SK-N-SH (cell line): ENCODE data around the gene SHISA4. TPM values are rescaled to one million over a fixed set of nuclear protein-coding genes. Genes with fewer than 3 reads are reported as not detected.

Source experiments
- CTCF ChIA-PET: fragments of 300-600, 350-600 bp; formaldehyde crosslinking; extraction: SDS; loops from one replicate; lab custom pipeline; 2021; lab: Yijun Ruan, JAX
- POLR2A ChIA-PET: fragments of 350-600 bp; sonication (Branson Sonifier 250); formaldehyde crosslinking; extraction: SDS; loops from one replicate; lab custom pipeline; 2020; ENCODE audit warnings: antibody characterized with exemption, inconsistent platforms; lab: Yijun Ruan, JAX
- DNase-seq: peaks from one replicate; pipeline ENCODE4 v3.0.0; 2012
- H2AFZ ChIP-seq: fragments of 200-600 bp; sonication (generic); 2 replicates; pipeline ENCODE4 v1.8.1; 2016; ENCODE audit warnings: antibody characterized with exemption, mild to moderate bottlenecking, low read depth
- H3F3A ChIP-seq: fragments of 200-600 bp; sonication (generic); replicated peaks from 2 replicates; pipeline ENCODE3; 2016; ENCODE audit warnings: antibody characterized with exemption, mild to moderate bottlenecking; ENCODE audit not compliant: insufficient read depth
- H3K27ac ChIP-seq, 2 experiments: fragments of 200-500 bp in 1 of 2; fragments of 200-600 bp in 1 of 2; sonication (Bioruptor generic) in 1 of 2; sonication (generic), shearing (Covaris generic) in 1 of 2; 2 replicates each; pipeline versions ENCODE4 v1.5.1 to v1.6.1; 2014 to 2016; ENCODE audit warnings: low read depth in 2 of 2, inconsistent platforms in 1 of 2, low read length in 1 of 2, mild to moderate bottlenecking in 1 of 2, mixed read lengths in 1 of 2
- H3K27me3 ChIP-seq: fragments of 200-600 bp; sonication (generic), shearing (Covaris generic); 2 replicates; pipeline ENCODE4 v1.6.1; 2016; ENCODE audit warnings: mixed run types; ENCODE audit not compliant: insufficient read depth
- H3K36me3 ChIP-seq, 2 experiments: fragments of 200-500 bp in 1 of 2; fragments of 200-600 bp in 1 of 2; sonication (Bioruptor generic) in 1 of 2; sonication (generic) in 1 of 2; replicated peaks in 1 of 2; 2 replicates each; pipeline versions ENCODE3 to v1.5.1; 2014 to 2016; ENCODE audit warnings: low read length in 1 of 2, mild to moderate bottlenecking in 1 of 2; ENCODE audit not compliant: insufficient read depth in 2 of 2, control insufficient read depth in 1 of 2
- H3K4me1 ChIP-seq, 2 experiments: fragments of 200-500 bp in 1 of 2; fragments of 200-600 bp in 1 of 2; sonication (Bioruptor generic) in 1 of 2; sonication (generic), shearing (Covaris generic) in 1 of 2; 2 replicates each; pipeline versions ENCODE4 v1.5.1 to v1.6.1; 2014 to 2016; ENCODE audit warnings: low read depth in 1 of 2, low read length in 1 of 2, mixed run types in 1 of 2; ENCODE audit not compliant: insufficient read depth in 2 of 2, control insufficient read depth in 1 of 2
- H3K4me2 ChIP-seq: fragments of 200-600 bp; sonication (generic), shearing (Covaris generic); 2 replicates; pipeline ENCODE4 v1.6.1; 2017; ENCODE audit warnings: mixed run types
- H3K4me3 ChIP-seq, 2 experiments: fragments of 200-500 bp in 1 of 2; fragments of 200-600 bp in 1 of 2; sonication (Bioruptor generic) in 1 of 2; sonication (generic), shearing (Covaris generic) in 1 of 2; 2 replicates each; pipeline versions ENCODE4 v1.5.1 to v1.8.1; 2014 to 2016; ENCODE audit warnings: low read depth in 2 of 2, inconsistent platforms in 1 of 2, low read length in 1 of 2, mild to moderate bottlenecking in 1 of 2, mixed read lengths in 1 of 2, moderate library complexity in 1 of 2
- H3K79me2 ChIP-seq: fragments of 200-600 bp; sonication (generic); 2 replicates; pipeline ENCODE4 v1.8.1; 2017; ENCODE audit warnings: mild to moderate bottlenecking; ENCODE audit not compliant: insufficient read depth
- H3K9ac ChIP-seq: fragments of 200-600 bp; sonication (generic); 2 replicates; pipeline ENCODE4 v1.6.1; 2017; ENCODE audit warnings: mixed run types
- H3K9me2 ChIP-seq: fragments of 200-600 bp; sonication (generic); 2 replicates; pipeline ENCODE4 v1.6.1; 2017; ENCODE audit warnings: mixed run types
- H3K9me3 ChIP-seq: fragments of 200-600 bp; sonication (generic); 2 replicates; pipeline ENCODE4 v1.6.1; 2017; ENCODE audit warnings: mixed run types, mild to moderate bottlenecking, moderate library complexity
- H4K20me1 ChIP-seq: fragments of 200-600 bp; sonication (generic); 2 replicates; pipeline ENCODE4 v1.6.1; 2017; ENCODE audit warnings: mild to moderate bottlenecking, mixed run types; ENCODE audit not compliant: insufficient read depth
- ELF1 ChIP-seq: IDR thresholded peaks from 2 replicates; pipeline ENCODE4 v1.4.0; 2012
- EZH2phosphoT487 ChIP-seq: fragments of 200-600 bp; sonication (generic); IDR thresholded peaks from 2 replicates; pipeline ENCODE4 v1.6.1; 2017; ENCODE audit warnings: low read depth, mixed run types, mild to moderate bottlenecking, antibody characterized with exemption, moderate library complexity, borderline replicate concordance
- FOXM1 ChIP-seq: IDR thresholded peaks from 2 replicates; pipeline ENCODE4 v1.4.0; 2012; ENCODE audit warnings: low read depth, mild to moderate bottlenecking
- GATA2 ChIP-seq: sonication (generic); formaldehyde crosslinking; IDR thresholded peaks from 2 replicates; pipeline ENCODE4 v1.5.0; 2020; ENCODE audit warnings: mild to moderate bottlenecking, missing genetic modification reagents
- JUND ChIP-seq: IDR thresholded peaks from 2 replicates; pipeline ENCODE4 v1.4.0; 2012
- MEF2A ChIP-seq: IDR thresholded peaks from 2 replicates; pipeline ENCODE4 v1.4.0; 2012; ENCODE audit warnings: low read depth, borderline replicate concordance
- MXI1 ChIP-seq: IDR thresholded peaks from 2 replicates; pipeline ENCODE4 v1.6.1; 2012; ENCODE audit warnings: mild to moderate bottlenecking, low read depth, low read length, improper control_type of control experiment
- NFIC ChIP-seq: IDR thresholded peaks from 2 replicates; pipeline ENCODE4 v1.4.0; 2012; ENCODE audit warnings: borderline replicate concordance
- NRF1 ChIP-seq: IDR thresholded peaks from 2 replicates; pipeline ENCODE4 v1.6.1; 2012; ENCODE audit warnings: low read depth, mild to moderate bottlenecking, low read length
- POLR2AphosphoS5 ChIP-seq: IDR thresholded peaks from 2 replicates; pipeline ENCODE4 v1.6.1; 2012; ENCODE audit warnings: low read depth, low read length
- RAD21 ChIP-seq: IDR thresholded peaks from 2 replicates; pipeline ENCODE4 v1.6.1; 2012; ENCODE audit warnings: mild to moderate bottlenecking, low read length
- SIN3A ChIP-seq: IDR thresholded peaks from 2 replicates; pipeline ENCODE4 v1.6.1; 2012; ENCODE audit warnings: low read depth, mild to moderate bottlenecking, low read length, moderate library complexity, borderline replicate concordance
- TAF1 ChIP-seq: IDR thresholded peaks from 2 replicates; pipeline ENCODE4 v1.6.1; 2012; ENCODE audit warnings: low read depth, mild to moderate bottlenecking, low read length, moderate library complexity, borderline replicate concordance
- YY1 ChIP-seq: IDR thresholded peaks from 2 replicates; pipeline ENCODE4 v1.4.0; 2012; ENCODE audit warnings: low read depth, mild to moderate bottlenecking
- WGBS: methylation state at CpG from one replicate; pipeline ENCODE4 v1.1.6; 2017; ENCODE audit warnings: low lambda C conversion rate; 5-methylcytosine and 5-hydroxymethylcytosine counted together
- polyA plus RNA-seq, 3 experiments: library from polyadenylated mRNA; depleted of rRNA; stranded (reverse); fragments of >200 nt; gene quantifications; 2 replicates each; pipeline ENCODE4 v1.2.3, GENCODE V29; 2012
- TF ChIP-seq, protein P1 (sequence below): fragments of 200-600 bp; sonication (generic); IDR thresholded peaks from 2 replicates; pipeline ENCODE4 v1.6.1; 2017; ENCODE audit warnings: antibody characterized with exemption, mild to moderate bottlenecking, moderate library complexity
- TF ChIP-seq, protein P2 (sequence below): fragments of 150-350 bp; IDR thresholded peaks from 2 replicates; pipeline ENCODE4 v1.6.1; 2017; ENCODE audit warnings: antibody characterized with exemption, low read length, low read depth, borderline replicate concordance
- TF ChIP-seq, protein P3 (sequence below): IDR thresholded peaks from 2 replicates; pipeline ENCODE4 v1.4.0; 2012; ENCODE audit warnings: low read depth
- TF ChIP-seq, protein P4 (sequence below): IDR thresholded peaks from 2 replicates; pipeline ENCODE4 v1.4.0; 2012; ENCODE audit warnings: low read depth, borderline replicate concordance
- TF ChIP-seq, protein P5 (sequence below): IDR thresholded peaks from 2 replicates; pipeline ENCODE4; 2012

Gene SHISA4
- polyA plus RNA-seq, 1 of the 3 experiments (the other 2 are of a cell fraction) = 42.1 TPM

DNA sequence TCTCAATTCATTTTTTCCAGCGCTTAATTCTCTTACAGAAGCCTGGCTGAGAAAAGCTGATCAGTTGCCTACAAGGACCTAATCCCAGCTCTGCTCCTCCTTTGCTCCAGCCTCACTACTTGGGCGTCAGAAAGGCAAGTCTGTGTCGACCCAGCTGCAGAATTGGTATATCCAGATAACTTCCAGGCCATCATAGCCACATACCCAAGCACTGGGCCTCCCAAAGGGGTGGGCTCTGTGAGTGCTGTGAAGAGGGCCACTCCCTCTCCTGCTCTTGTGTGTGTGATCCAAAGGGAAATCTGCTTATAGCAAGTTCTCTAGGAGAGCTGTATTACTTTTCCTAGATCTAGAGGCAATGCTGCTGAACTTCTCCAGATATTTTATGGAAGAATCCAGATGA lies 39.6 kb downstream of the SHISA4 start (continued):
- TF ChIP-seq, protein P1, sequence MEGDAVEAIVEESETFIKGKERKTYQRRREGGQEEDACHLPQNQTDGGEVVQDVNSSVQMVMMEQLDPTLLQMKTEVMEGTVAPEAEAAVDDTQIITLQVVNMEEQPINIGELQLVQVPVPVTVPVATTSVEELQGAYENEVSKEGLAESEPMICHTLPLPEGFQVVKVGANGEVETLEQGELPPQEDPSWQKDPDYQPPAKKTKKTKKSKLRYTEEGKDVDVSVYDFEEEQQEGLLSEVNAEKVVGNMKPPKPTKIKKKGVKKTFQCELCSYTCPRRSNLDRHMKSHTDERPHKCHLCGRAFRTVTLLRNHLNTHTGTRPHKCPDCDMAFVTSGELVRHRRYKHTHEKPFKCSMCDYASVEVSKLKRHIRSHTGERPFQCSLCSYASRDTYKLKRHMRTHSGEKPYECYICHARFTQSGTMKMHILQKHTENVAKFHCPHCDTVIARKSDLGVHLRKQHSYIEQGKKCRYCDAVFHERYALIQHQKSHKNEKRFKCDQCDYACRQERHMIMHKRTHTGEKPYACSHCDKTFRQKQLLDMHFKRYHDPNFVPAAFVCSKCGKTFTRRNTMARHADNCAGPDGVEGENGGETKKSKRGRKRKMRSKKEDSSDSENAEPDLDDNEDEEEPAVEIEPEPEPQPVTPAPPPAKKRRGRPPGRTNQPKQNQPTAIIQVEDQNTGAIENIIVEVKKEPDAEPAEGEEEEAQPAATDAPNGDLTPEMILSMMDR = no peak
- TF ChIP-seq FOXM1 = no peak

DNA sequence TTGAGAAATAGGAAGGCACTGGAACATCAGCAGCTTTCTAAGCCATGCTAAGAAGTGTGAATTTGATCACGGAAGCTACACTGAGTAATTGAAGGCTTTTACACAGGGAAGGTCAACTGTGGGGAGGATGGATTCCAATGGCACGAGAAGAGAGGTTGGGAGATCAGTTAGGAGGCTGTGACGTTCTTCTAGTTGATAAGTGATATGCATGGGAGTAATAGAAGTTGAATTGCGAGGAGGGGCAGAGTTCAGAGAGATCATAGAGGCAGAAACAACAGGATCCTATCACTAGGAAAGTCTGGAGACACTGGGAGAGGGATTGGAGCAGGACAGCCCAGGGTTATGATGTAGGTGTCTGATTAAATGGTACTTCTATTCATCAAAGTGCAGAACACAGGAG lies 41.4 kb downstream of the SHISA4 start:
- H3K27me3 ChIP-seq = no peaks in the 10 kb centered on the region
- DNase-seq = no peak
- H4K20me1 ChIP-seq = no peaks in the 10 kb centered on the region
- 36% methylated on average over 4 of the region's 4 CpGs for WGBS
- H3K79me2 ChIP-seq = no peaks in the 10 kb centered on the region
- no peak overlapping the region for H3K4me3 ChIP-seq
- CTCF ChIA-PET = no interaction called here
- TF ChIP-seq, protein P2, sequence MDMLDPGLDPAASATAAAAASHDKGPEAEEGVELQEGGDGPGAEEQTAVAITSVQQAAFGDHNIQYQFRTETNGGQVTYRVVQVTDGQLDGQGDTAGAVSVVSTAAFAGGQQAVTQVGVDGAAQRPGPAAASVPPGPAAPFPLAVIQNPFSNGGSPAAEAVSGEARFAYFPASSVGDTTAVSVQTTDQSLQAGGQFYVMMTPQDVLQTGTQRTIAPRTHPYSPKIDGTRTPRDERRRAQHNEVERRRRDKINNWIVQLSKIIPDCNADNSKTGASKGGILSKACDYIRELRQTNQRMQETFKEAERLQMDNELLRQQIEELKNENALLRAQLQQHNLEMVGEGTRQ = no peak
- TF ChIP-seq SIN3A (no peak), EZH2phosphoT487 (no peak), NRF1 (no peak), JUND (no peak), ELF1 (no peak), GATA2 (CRISPR knock-in tag) (no peak), MEF2A (no peak), TAF1 (no peak), POLR2AphosphoS5 (no peak), RAD21 (no peak), NFIC (no peak), YY1 (no peak), MXI1 (no peak), FOXM1 (no peak)
- TF ChIP-seq, protein P3, sequence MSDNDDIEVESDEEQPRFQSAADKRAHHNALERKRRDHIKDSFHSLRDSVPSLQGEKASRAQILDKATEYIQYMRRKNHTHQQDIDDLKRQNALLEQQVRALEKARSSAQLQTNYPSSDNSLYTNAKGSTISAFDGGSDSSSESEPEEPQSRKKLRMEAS = no peak
- TF ChIP-seq, protein P4, sequence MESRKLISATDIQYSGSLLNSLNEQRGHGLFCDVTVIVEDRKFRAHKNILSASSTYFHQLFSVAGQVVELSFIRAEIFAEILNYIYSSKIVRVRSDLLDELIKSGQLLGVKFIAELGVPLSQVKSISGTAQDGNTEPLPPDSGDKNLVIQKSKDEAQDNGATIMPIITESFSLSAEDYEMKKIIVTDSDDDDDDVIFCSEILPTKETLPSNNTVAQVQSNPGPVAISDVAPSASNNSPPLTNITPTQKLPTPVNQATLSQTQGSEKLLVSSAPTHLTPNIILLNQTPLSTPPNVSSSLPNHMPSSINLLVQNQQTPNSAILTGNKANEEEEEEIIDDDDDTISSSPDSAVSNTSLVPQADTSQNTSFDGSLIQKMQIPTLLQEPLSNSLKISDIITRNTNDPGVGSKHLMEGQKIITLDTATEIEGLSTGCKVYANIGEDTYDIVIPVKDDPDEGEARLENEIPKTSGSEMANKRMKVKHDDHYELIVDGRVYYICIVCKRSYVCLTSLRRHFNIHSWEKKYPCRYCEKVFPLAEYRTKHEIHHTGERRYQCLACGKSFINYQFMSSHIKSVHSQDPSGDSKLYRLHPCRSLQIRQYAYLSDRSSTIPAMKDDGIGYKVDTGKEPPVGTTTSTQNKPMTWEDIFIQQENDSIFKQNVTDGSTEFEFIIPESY = no peak
- TF ChIP-seq, protein P5, sequence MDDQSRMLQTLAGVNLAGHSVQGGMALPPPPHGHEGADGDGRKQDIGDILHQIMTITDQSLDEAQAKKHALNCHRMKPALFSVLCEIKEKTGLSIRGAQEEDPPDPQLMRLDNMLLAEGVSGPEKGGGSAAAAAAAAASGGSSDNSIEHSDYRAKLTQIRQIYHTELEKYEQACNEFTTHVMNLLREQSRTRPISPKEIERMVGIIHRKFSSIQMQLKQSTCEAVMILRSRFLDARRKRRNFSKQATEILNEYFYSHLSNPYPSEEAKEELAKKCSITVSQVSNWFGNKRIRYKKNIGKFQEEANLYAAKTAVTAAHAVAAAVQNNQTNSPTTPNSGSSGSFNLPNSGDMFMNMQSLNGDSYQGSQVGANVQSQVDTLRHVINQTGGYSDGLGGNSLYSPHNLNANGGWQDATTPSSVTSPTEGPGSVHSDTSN = no peak
- POLR2A ChIA-PET = no interaction called here
- H3K4me2 ChIP-seq = no peak overlapping the region
- H3F3A ChIP-seq = no peaks in the 10 kb centered on the region
- no peaks in the 10 kb centered on the region; a peak in 1 of 4 replicates for H3K4me1 ChIP-seq
- no peak overlapping the region for H2AFZ ChIP-seq
- no peak overlapping the region for H3K9ac ChIP-seq
- no peaks in the 10 kb centered on the region for H3K36me3 ChIP-seq
- no peaks in the 10 kb centered on the region for H3K9me3 ChIP-seq
- H3K27ac ChIP-seq = no peak overlapping the region
- no peaks in the 10 kb centered on the region for H3K9me2 ChIP-seq
